GM06990 (cell line): ENCODE measurements around the gene DISC1.

Experiments used
- DNase-seq: peaks from one replicate; pipeline ENCODE4 v3.0.0-alpha.2; 2011; ENCODE audit not compliant: insufficient read length; ENCODE audit errors: extremely low read depth
- H3K27me3 ChIP-seq: replicated peaks from 2 replicates; pipeline ENCODE4 v1.6.0; 2011; ENCODE audit warnings: low read length; ENCODE audit not compliant: control insufficient read depth, insufficient read depth
- H3K36me3 ChIP-seq: 2 replicates; pipeline ENCODE4 v1.5.1; 2011; ENCODE audit warnings: low read length; ENCODE audit not compliant: control insufficient read depth, insufficient read depth
- H3K4me3 ChIP-seq: replicated peaks from 2 replicates; pipeline ENCODE4 v1.5.1; 2011; ENCODE audit warnings: low read depth, mild to moderate bottlenecking, control low read depth, low read length
- CTCF ChIP-seq: IDR thresholded peaks from 2 replicates; pipeline ENCODE4 v1.5.1; 2011; ENCODE audit warnings: low read length, control low read depth, mild to moderate bottlenecking, inconsistent platforms; ENCODE audit not compliant: insufficient read depth, poor library complexity, severe bottlenecking

The DISC1 gene

GRCh38 chr1:232045139-232045994 lies 418.8 kb downstream of the DISC1 start:
- H3K36me3 ChIP-seq = no peaks in the 10 kb centered on the region
- no peaks in the 10 kb centered on the region for H3K27me3 ChIP-seq
- DNase-seq = no peak
- TF ChIP-seq CTCF = no peak
- no peak overlapping the region for H3K4me3 ChIP-seq

- Histone ChIP-seq H3K27me3 (no peaks in the 10 kb centered on the region), H3K36me3 (no peaks in the 10 kb centered on the region), H3K4me3 (no peak overlapping the region)
- no peak for TF ChIP-seq CTCF
- no peak for DNase-seq
Observed at GRCh38 chr1:232046451-232047306, 420.1 kb downstream of the DISC1 start.

GRCh38 chr1:232047473-232047872 lies 420.9 kb downstream of the DISC1 start:
- no peak for TF ChIP-seq CTCF
- H3K36me3 ChIP-seq = no peaks in the 10 kb centered on the region
- H3K4me3 ChIP-seq = no peak overlapping the region
- H3K27me3 ChIP-seq = no peaks in the 10 kb centered on the region
- DNase-seq = no peak

- no peak for TF ChIP-seq CTCF
- Histone ChIP-seq H3K4me3 (no peak overlapping the region), H3K27me3 (no peaks in the 10 kb centered on the region), H3K36me3 (no peaks in the 10 kb centered on the region)
- no peak for DNase-seq
Observed at GRCh38 chr1:232048481-232048880, 421.9 kb downstream of the DISC1 start.

- no peak for DNase-seq
- no peaks in the 10 kb centered on the region for H3K36me3 ChIP-seq
- no peaks in the 10 kb centered on the region for H3K27me3 ChIP-seq
- TF ChIP-seq CTCF = no peak
- H3K4me3 ChIP-seq = no peak overlapping the region
Observed at GRCh38 chr1:232049335-232049734, 422.7 kb downstream of the DISC1 start.
